Activated naive CD8-positive, alpha-beta T cell treated with anti-CD3 and anti-CD28 coated beads, Interleukin-2, amount 50 U/mL, for 24 hours (primary cell): ENCODE measurements around the gene ADH5.
"Not testable (repeated sequence)": the region's sequence is repeated elsewhere in the genome, so short reads cannot be mapped to it uniquely, and the experiment has no call there.

Experiments used
- ATAC-seq: fragments of 150-1000 bp; cut with Tn5 transposase; one replicate; pipeline ENCODE4 v1.10.0; 2021
- DNase-seq: peaks from one replicate; pipeline ENCODE4 v3.0.0; 2021
- H3K27ac Mint-ChIP-seq: one replicate; pipeline ENCODE4 v1.8.0; 2021; ENCODE audit warnings: mild to moderate bottlenecking, mixed read lengths
- H3K27me3 Mint-ChIP-seq: one replicate; pipeline ENCODE4 v1.8.0; 2021; ENCODE audit warnings: mixed read lengths
- H3K36me3 Mint-ChIP-seq: one replicate; pipeline ENCODE4 v1.8.0; 2021; ENCODE audit warnings: low read depth, mixed read lengths
- H3K4me1 Mint-ChIP-seq: one replicate; pipeline ENCODE4 v1.8.0; 2021; ENCODE audit warnings: mixed read lengths
- H3K4me3 Mint-ChIP-seq: one replicate; pipeline ENCODE4 v1.8.0; 2021; ENCODE audit warnings: mild to moderate bottlenecking, moderate library complexity, mixed read lengths
- H3K9me3 Mint-ChIP-seq: one replicate; pipeline ENCODE4 v1.8.0; 2021; ENCODE audit warnings: mixed read lengths

ADH5 gene

GRCh38 chr4:99029852-99030251 is 58.7 kb downstream of the ADH5 start:
- H3K4me3 Mint-ChIP-seq, result no peak overlapping the region

DNA sequence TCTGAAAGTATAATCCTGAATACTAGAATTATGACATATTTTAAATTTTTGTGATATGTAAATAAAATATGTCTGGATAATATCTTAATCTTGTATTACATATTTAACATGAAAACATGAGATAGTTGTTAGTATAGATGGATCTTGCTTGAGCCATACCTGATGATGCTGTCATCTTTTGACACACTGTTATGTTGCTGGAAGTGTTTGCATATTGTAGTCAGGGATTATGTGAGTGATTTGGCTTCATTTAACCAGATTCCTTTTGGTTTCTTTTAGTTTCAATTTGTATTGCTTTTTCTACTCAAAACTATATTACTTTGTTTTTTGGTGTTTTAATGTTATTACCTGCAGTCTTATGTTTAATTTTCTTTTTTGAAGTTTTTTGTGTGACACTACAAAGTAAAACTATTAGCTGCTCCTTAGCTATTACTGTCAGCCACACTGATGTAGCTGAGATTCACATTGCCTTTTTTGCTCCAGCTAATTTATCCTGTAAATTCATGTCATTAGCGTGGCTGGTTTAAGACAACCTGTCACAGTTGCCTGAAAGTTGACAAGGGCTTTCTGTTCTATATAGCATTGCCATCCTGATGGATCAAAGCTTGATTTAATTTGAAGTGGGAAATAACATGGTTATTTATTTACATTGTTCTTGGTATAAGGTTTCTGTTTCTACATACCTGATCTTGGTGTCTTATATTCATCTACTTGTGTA is 59.4 kb downstream of the ADH5 start:
- DNase-seq (no peak), ATAC-seq (no peak)
- Mint-ChIP-seq H3K36me3 (peaks cover 37% of the 10 kb centered on the region), H3K27ac (no peak overlapping the region), H3K4me1 (peaks cover 53% of the 10 kb centered on the region), H3K4me3 (no peak overlapping the region), H3K9me3 (no peaks in the 10 kb centered on the region), H3K27me3 (no peaks in the 10 kb centered on the region)

More at GRCh38 chr4:99029852-99030251, 58.7 kb downstream of the ADH5 start:
- no peak overlapping the region for H3K27ac Mint-ChIP-seq
- ATAC-seq (no peak), DNase-seq (no peak)
- no peaks in the 10 kb centered on the region for H3K27me3 Mint-ChIP-seq
- H3K9me3 Mint-ChIP-seq, result no peaks in the 10 kb centered on the region
- H3K4me1 Mint-ChIP-seq, result peaks cover 46% of the 10 kb centered on the region
- peaks cover 40% of the 10 kb centered on the region for H3K36me3 Mint-ChIP-seq

DNA sequence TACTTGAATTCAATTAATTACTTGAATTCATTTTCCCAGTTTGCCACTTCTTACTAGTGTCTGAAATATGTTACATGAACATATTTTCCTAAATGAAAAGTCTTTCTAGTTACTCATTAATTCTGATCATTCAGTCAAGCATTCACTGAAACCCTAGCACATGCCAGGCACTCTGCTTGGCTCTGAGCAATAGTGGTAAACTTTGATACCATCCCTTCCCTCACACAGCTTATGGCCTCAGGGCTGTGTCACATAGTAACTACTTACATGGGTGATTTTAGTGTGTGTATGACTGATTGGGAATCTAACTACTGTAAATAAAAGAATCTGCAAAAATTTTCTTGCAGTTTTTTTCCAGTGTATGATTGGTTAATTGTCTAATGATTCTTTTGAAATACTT is 60.4 kb downstream of the ADH5 start:
- H3K4me3 Mint-ChIP-seq, result no peak overlapping the region
- DNase-seq (no peak), ATAC-seq (peak; percentile 94)
- peaks cover 29% of the 10 kb centered on the region for H3K36me3 Mint-ChIP-seq
- no peak overlapping the region for H3K27ac Mint-ChIP-seq
- no peaks in the 10 kb centered on the region for H3K27me3 Mint-ChIP-seq
- no peaks in the 10 kb centered on the region for H3K9me3 Mint-ChIP-seq
- H3K4me1 Mint-ChIP-seq, result peaks cover 60% of the 10 kb centered on the region

DNA sequence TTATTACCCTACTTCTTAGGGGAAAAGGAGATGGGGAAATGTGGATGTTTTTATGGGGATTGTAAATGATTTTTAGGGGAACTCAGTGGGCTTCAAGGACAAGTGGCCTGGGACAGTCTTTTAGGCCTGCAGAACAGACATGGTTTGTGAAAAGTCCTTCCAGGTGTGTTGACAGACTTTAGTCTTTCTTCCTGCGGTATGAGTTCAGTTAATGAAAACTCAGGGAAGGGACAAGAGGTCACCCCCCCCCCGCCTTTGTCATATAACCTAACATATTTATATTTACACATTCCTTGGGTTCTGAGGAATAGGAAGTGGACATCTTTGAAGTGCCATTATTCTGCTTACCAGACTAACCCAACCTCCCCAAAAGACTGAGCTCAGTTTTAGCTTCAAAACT is 61.3 kb downstream of the ADH5 start:
- H3K9me3 Mint-ChIP-seq, result no peaks in the 10 kb centered on the region
- peaks cover 64% of the 10 kb centered on the region for H3K4me1 Mint-ChIP-seq
- no peaks in the 10 kb centered on the region for H3K27me3 Mint-ChIP-seq

GRCh38 chr4:99025506-99025905 is 63.1 kb downstream of the ADH5 start:
- H3K36me3 Mint-ChIP-seq, result peaks cover 28% of the 10 kb centered on the region
- peaks cover 60% of the 10 kb centered on the region for H3K4me1 Mint-ChIP-seq
- H3K27me3 Mint-ChIP-seq, result no peaks in the 10 kb centered on the region
- H3K9me3 Mint-ChIP-seq, result peaks cover 10% of the 10 kb centered on the region
- ATAC-seq (no peak), DNase-seq (no peak)
- no peak overlapping the region for H3K27ac Mint-ChIP-seq
- no peak overlapping the region for H3K4me3 Mint-ChIP-seq

More for the DNA sequence above, 61.3 kb downstream of the ADH5 start:
- no peak for DNase-seq
- Mint-ChIP-seq H3K36me3 (peaks cover 26% of the 10 kb centered on the region), H3K4me3 (no peak overlapping the region), H3K27ac (no peak overlapping the region)
- ATAC-seq, result no peak

GRCh38 chr4:99024481-99025275 is 63.9 kb downstream of the ADH5 start:
- no peaks in the 10 kb centered on the region for H3K27me3 Mint-ChIP-seq
- H3K9me3 Mint-ChIP-seq, result peaks cover 14% of the 10 kb centered on the region
- ATAC-seq (no peak), DNase-seq (no peak)
- no peak overlapping the region for H3K4me3 Mint-ChIP-seq
- no peak overlapping the region for H3K27ac Mint-ChIP-seq
- H3K4me1 Mint-ChIP-seq, result peaks cover 53% of the 10 kb centered on the region
- peaks cover 30% of the 10 kb centered on the region for H3K36me3 Mint-ChIP-seq

- Mint-ChIP-seq H3K9me3 (peaks cover 19% of the 10 kb centered on the region), H3K36me3 (peaks cover 31% of the 10 kb centered on the region), H3K4me1 (peaks cover 46% of the 10 kb centered on the region)
- DNase-seq, H3K4me3 Mint-ChIP-seq, ATAC-seq, H3K27ac Mint-ChIP-seq, H3K27me3 Mint-ChIP-seq: not testable (repeated sequence)
These were observed 64.8 kb downstream of the ADH5 start for GRCh38 chr4:99023800-99024251.

DNA sequence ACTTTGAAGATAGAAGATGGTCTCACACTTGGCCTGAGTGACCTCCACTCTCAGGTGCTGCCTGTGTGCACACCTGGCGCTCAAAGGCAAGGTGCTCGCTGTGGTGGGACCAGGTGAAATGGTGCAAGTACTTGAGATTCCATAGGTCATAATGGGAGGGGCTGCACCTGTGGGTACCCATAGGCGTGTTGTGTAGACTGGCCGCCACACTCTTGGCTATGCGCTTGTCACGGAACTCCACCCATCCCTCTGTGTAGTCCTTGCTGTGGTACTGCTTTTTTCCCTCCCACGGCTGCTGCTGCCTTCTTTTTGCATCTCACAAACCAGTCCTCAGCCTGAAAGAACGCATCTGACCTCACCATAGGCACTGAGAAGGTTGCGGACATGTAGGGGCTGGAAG is 66.0 kb downstream of the ADH5 start:
- no peak overlapping the region for H3K4me3 Mint-ChIP-seq
- H3K4me1 Mint-ChIP-seq, result peaks cover 36% of the 10 kb centered on the region
- DNase-seq (no peak), ATAC-seq (no peak)
- H3K27me3 Mint-ChIP-seq, result no peaks in the 10 kb centered on the region
- H3K27ac Mint-ChIP-seq, result no peak overlapping the region
- peaks cover 19% of the 10 kb centered on the region for H3K9me3 Mint-ChIP-seq
- H3K36me3 Mint-ChIP-seq, result peaks cover 33% of the 10 kb centered on the region

- Mint-ChIP-seq H3K9me3 (peaks cover 19% of the 10 kb centered on the region), H3K4me1 (peaks cover 31% of the 10 kb centered on the region), H3K27me3 (no peaks in the 10 kb centered on the region), H3K36me3 (peaks cover 38% of the 10 kb centered on the region), H3K4me3 (no peak overlapping the region), H3K27ac (no peak overlapping the region)
- DNase-seq, result no peak
- ATAC-seq, result no peak
These were observed 67.2 kb downstream of the ADH5 start for GRCh38 chr4:99021386-99021785.
